ENCODE data around the gene MRPS2.
"Not testable (repeated sequence)": the region's sequence is repeated elsewhere in the genome, so short reads cannot be mapped to it uniquely, and the experiment has no call there.

MRPS2 gene

GRCh38 chr9:135531096-135531495 is 30.6 kb downstream of the MRPS2 start:
- DNase-seq (ENCODE audit: low read depth): no peak

- no peak for DNase-seq (ENCODE audit: low read depth)
Measured at GRCh38 chr9:135533113-135533512, 32.6 kb downstream of the MRPS2 start.

- DNase-seq (ENCODE audit: low read depth): no peak
Measured at GRCh38 chr9:135533674-135534073, 33.2 kb downstream of the MRPS2 start.

- DNase-seq (ENCODE audit: low read depth): not testable (repeated sequence)
Measured at GRCh38 chr9:135534192-135534711, 33.8 kb downstream of the MRPS2 start.

- DNase-seq (ENCODE audit: low read depth): not testable (repeated sequence)
Measured at GRCh38 chr9:135534826-135535225, 34.3 kb downstream of the MRPS2 start.

- DNase-seq (ENCODE audit: low read depth): not testable (repeated sequence)
Measured at GRCh38 chr9:135535631-135536030, 35.1 kb downstream of the MRPS2 start.

- no peak for DNase-seq (ENCODE audit: low read depth)
Measured at GRCh38 chr9:135536216-135536615, 35.7 kb downstream of the MRPS2 start.

GRCh38 chr9:135543262-135543894 is 42.9 kb downstream of the MRPS2 start:
- DNase-seq (ENCODE audit: low read depth): not testable (repeated sequence)

GRCh38 chr9:135544981-135545635 is 44.6 kb downstream of the MRPS2 start:
- DNase-seq (ENCODE audit: low read depth): no peak

GRCh38 chr9:135545646-135546176 is 45.2 kb downstream of the MRPS2 start, which contains the start of gene OBP2A:
TSS of gene OBP2A (plus strand) at chr9:135546126. CDS start at chr9:135546181, 55 bp downstream.
- not testable (repeated sequence) for DNase-seq (ENCODE audit: low read depth)

- not testable (repeated sequence) for DNase-seq (ENCODE audit: low read depth)
Measured at GRCh38 chr9:135546792-135547617, 46.5 kb downstream of the MRPS2 start.

- DNase-seq (ENCODE audit: low read depth): no peak
Measured at GRCh38 chr9:135547756-135548736, 47.6 kb downstream of the MRPS2 start.

GRCh38 chr9:135549478-135550343 is 49.2 kb downstream of the MRPS2 start:
- DNase-seq (ENCODE audit: low read depth): not testable (repeated sequence)

GRCh38 chr9:135550344-135550918 is 49.9 kb downstream of the MRPS2 start:
- DNase-seq (ENCODE audit: low read depth): no peak

- no peak for DNase-seq (ENCODE audit: low read depth)
Measured at GRCh38 chr9:135551031-135551430, 50.5 kb downstream of the MRPS2 start.

GRCh38 chr9:135551456-135551855 is 51.0 kb downstream of the MRPS2 start:
- no peak for DNase-seq (ENCODE audit: low read depth)

GRCh38 chr9:135552021-135552697 is 51.7 kb downstream of the MRPS2 start:
- no peak for DNase-seq (ENCODE audit: low read depth)

- no peak for DNase-seq (ENCODE audit: low read depth)
Measured at GRCh38 chr9:135552698-135553171, 52.3 kb downstream of the MRPS2 start.
